Neural cell (in vitro differentiated cells): ENCODE data around the gene COL19A1. TPM values are rescaled to one million over a fixed set of nuclear protein-coding genes. Genes with fewer than 3 reads are reported as not detected.

Experiments
- H2AFZ ChIP-seq: fragments of 200-600, 300-800 bp; sonication (generic), shearing (Covaris generic); 2 replicates; pipeline ENCODE4 v1.6.0; 2014; ENCODE audit warnings: low read depth, mild to moderate bottlenecking, antibody characterized with exemption, low read length, moderate library complexity
- H3F3A ChIP-seq: fragments of 200-600 bp; shearing (Covaris generic); 2 replicates; pipeline ENCODE4 v1.6.1; 2016; ENCODE audit warnings: mild to moderate bottlenecking, moderate library complexity, mixed read lengths, antibody characterized with exemption, low read length; ENCODE audit not compliant: insufficient read depth, poor library complexity, severe bottlenecking
- H3K27ac ChIP-seq: fragments of 200-600, 300-800 bp; sonication (generic), shearing (Covaris generic); 2 replicates; pipeline ENCODE4 v1.5.1; 2014; ENCODE audit warnings: mild to moderate bottlenecking, low read length, moderate library complexity
- H3K27me3 ChIP-seq: fragments of 300-800, 200-600 bp; sonication (generic), shearing (Covaris generic); 2 replicates; pipeline ENCODE4 v1.6.0; 2014; ENCODE audit warnings: mild to moderate bottlenecking, low read depth, low read length, moderate library complexity; ENCODE audit not compliant: insufficient read depth
- H3K36me3 ChIP-seq: fragments of 300-800, 200-600 bp; sonication (generic), shearing (Covaris generic); 2 replicates; pipeline ENCODE4 v1.5.1; 2014; ENCODE audit warnings: mild to moderate bottlenecking, antibody characterized with exemption, low read length, moderate library complexity; ENCODE audit not compliant: insufficient read depth
- H3K4me2 ChIP-seq: fragments of 300-800, 200-600 bp; sonication (generic), shearing (Covaris generic); 2 replicates; pipeline ENCODE4 v1.6.0; 2014; ENCODE audit warnings: mild to moderate bottlenecking, low read length
- H3K4me3 ChIP-seq: fragments of 300-800, 200-600 bp; sonication (generic), shearing (Covaris generic); 2 replicates; pipeline ENCODE4 v1.5.1; 2014; ENCODE audit warnings: mild to moderate bottlenecking, low read length, moderate library complexity
- H3K79me2 ChIP-seq: fragments of 200-600 bp; shearing (Covaris generic); replicated peaks from 2 replicates; pipeline ENCODE4 v1.6.0; 2014; ENCODE audit warnings: mild to moderate bottlenecking, low read length, moderate library complexity; ENCODE audit not compliant: insufficient read depth
- H3K9ac ChIP-seq: fragments of 300-800, 200-600 bp; sonication (generic), shearing (Covaris generic); 2 replicates; pipeline ENCODE4 v1.6.1; 2016; ENCODE audit warnings: mild to moderate bottlenecking, low read length, mixed read lengths
- H3K9me2 ChIP-seq: fragments of 200-600 bp; shearing (Covaris generic); 2 replicates; pipeline ENCODE4 v1.6.1; 2016; ENCODE audit warnings: mild to moderate bottlenecking, low read length, mixed read lengths; ENCODE audit not compliant: insufficient read depth
- H3K9me3 ChIP-seq: fragments of 200-600, 300-800 bp; sonication (generic), shearing (Covaris generic); 2 replicates; pipeline ENCODE4 v1.6.1; 2016; ENCODE audit warnings: mild to moderate bottlenecking, mixed run types, low read length, moderate library complexity, mixed read lengths
- H4K20me1 ChIP-seq: fragments of 200-600 bp; shearing (Covaris generic); 2 replicates; pipeline ENCODE4 v1.6.1; 2016; ENCODE audit warnings: mild to moderate bottlenecking, mixed run types; ENCODE audit not compliant: insufficient read depth
- CTCF ChIP-seq: fragments of 450-650 bp; IDR thresholded peaks from 2 replicates; pipeline ENCODE4 v1.5.1; 2014; ENCODE audit warnings: antibody characterized with exemption, mild to moderate bottlenecking, moderate library complexity; ENCODE audit not compliant: poor library complexity, severe bottlenecking
- EP300 ChIP-seq: fragments of 450-650 bp; conservative IDR thresholded peaks from 2 replicates; pipeline ENCODE4 v1.6.1; 2014; ENCODE audit warnings: antibody characterized with exemption, mild to moderate bottlenecking, moderate library complexity; ENCODE audit not compliant: poor library complexity, severe bottlenecking
- EZH2 ChIP-seq: fragments of 200-600, 300-800 bp; shearing (Covaris generic), sonication (generic); IDR thresholded peaks from 2 replicates; pipeline ENCODE4 v1.6.1; 2014; ENCODE audit warnings: antibody characterized with exemption, low read length, borderline replicate concordance, mild to moderate bottlenecking; ENCODE audit not compliant: insufficient read depth, poor library complexity, severe bottlenecking
- MXI1 ChIP-seq: fragments of 450-650 bp; conservative IDR thresholded peaks from 2 replicates; pipeline ENCODE4 v1.6.1; 2014; ENCODE audit warnings: antibody characterized with exemption, mild to moderate bottlenecking; ENCODE audit not compliant: poor library complexity, severe bottlenecking
- POLR2AphosphoS5 ChIP-seq: IDR thresholded peaks from 2 replicates; pipeline ENCODE4 v1.6.1; 2012
- RAD21 ChIP-seq: fragments of 450-650 bp; conservative IDR thresholded peaks from 2 replicates; pipeline ENCODE4 v1.6.1; 2014; ENCODE audit warnings: antibody characterized with exemption, mild to moderate bottlenecking, moderate library complexity
- REST ChIP-seq: IDR thresholded peaks from 2 replicates; pipeline ENCODE4 v1.6.1; 2012; ENCODE audit warnings: borderline replicate concordance
- SMC3 ChIP-seq: fragments of 450-650 bp; conservative IDR thresholded peaks from 2 replicates; pipeline ENCODE4 v1.6.1; 2014; ENCODE audit warnings: antibody characterized with exemption, mild to moderate bottlenecking, moderate library complexity; ENCODE audit not compliant: poor library complexity
- TAF1 ChIP-seq: IDR thresholded peaks from 2 replicates; pipeline ENCODE4 v1.6.1; 2012; ENCODE audit warnings: low read depth
- polyA plus RNA-seq: library from polyadenylated mRNA; depleted of rRNA; stranded (reverse); fragments of >200 nt; gene quantifications from 2 replicates; pipeline ENCODE4 v1.2.3, GENCODE V29; 2014

COL19A1 gene
- polyA plus RNA-seq, 1 donor from 2014 or later, result 0.24 TPM

GRCh38 chr6:69987550-69987949, 121.2 kb downstream of the COL19A1 start:
- Histone ChIP-seq H3K9me3 (no peaks in the 10 kb centered on the region), H3K9me2 (no peaks in the 10 kb centered on the region), H3K4me3 (no peak overlapping the region), H4K20me1 (no peaks in the 10 kb centered on the region), H3K79me2 (no peaks in the 10 kb centered on the region), H3K9ac (no peak overlapping the region), H3K27me3 (no peaks in the 10 kb centered on the region), H3K4me2 (no peak overlapping the region), H2AFZ (no peak overlapping the region), H3K36me3 (no peaks in the 10 kb centered on the region), H3F3A (no peaks in the 10 kb centered on the region), H3K27ac (no peak overlapping the region)
- TF ChIP-seq REST, result peak; percentile 80
- TF ChIP-seq RAD21, result no peak
- no peak for TF ChIP-seq MXI1
- no peak for TF ChIP-seq EP300

GRCh38 chr6:69988458-69989126, 122.2 kb downstream of the COL19A1 start:
- H3K27ac ChIP-seq, result no peak overlapping the region
- H3K79me2 ChIP-seq, result no peaks in the 10 kb centered on the region
- H4K20me1 ChIP-seq, result no peaks in the 10 kb centered on the region
- H3K4me3 ChIP-seq, result no peak overlapping the region
- H3K9ac ChIP-seq, result no peak overlapping the region
- H3K9me2 ChIP-seq, result no peaks in the 10 kb centered on the region
- no peaks in the 10 kb centered on the region for H3K27me3 ChIP-seq
- no peak for TF ChIP-seq CTCF
- no peak for TF ChIP-seq TAF1
- no peak for TF ChIP-seq REST
- TF ChIP-seq SMC3, result no peak
- no peak for TF ChIP-seq EP300
- no peak for TF ChIP-seq MXI1
- no peak for TF ChIP-seq RAD21
- no peak for TF ChIP-seq EZH2
- no peak for TF ChIP-seq POLR2AphosphoS5
- no peaks in the 10 kb centered on the region for H3K9me3 ChIP-seq
- H3F3A ChIP-seq, result no peaks in the 10 kb centered on the region
- no peaks in the 10 kb centered on the region for H3K36me3 ChIP-seq
- no peak overlapping the region for H2AFZ ChIP-seq
- no peak overlapping the region for H3K4me2 ChIP-seq
